NT2/D1 (cell line): ENCODE results near the gene FNDC5.

Experiments
- SUZ12 ChIP-seq: IDR thresholded peaks from 2 replicates; pipeline ENCODE4 v1.6.1; 2011; ENCODE audit not compliant: insufficient read length, insufficient read depth; ENCODE audit errors: extremely low read depth
- YY1 ChIP-seq: IDR thresholded peaks from 2 replicates; pipeline ENCODE4 v1.6.1; 2011; ENCODE audit not compliant: insufficient read length, insufficient read depth
- ZNF274 ChIP-seq: IDR thresholded peaks from 2 replicates; pipeline ENCODE4 v1.6.1; 2011; ENCODE audit warnings: mild to moderate bottlenecking, low read depth, low read length

GRCh38 chr1:32918179-32918578 lies 47.5 kb upstream of the FNDC5 start:
- TF ChIP-seq ZNF274: no peak
- TF ChIP-seq YY1: no peak
- TF ChIP-seq SUZ12: no peak
